ENCODE data around the gene MESP2.

The MESP2 gene

GRCh38 chr15:89754361-89755154, 21.6 kb upstream of the MESP2 start:
- H3K4me3 ChIP-seq (ENCODE audit: low read depth, low read length), result no peak overlapping the region
- DNase-seq (ENCODE audit: low read depth), result no peak
- no peak for TF ChIP-seq CTCF (IDR thresholded peaks at IDR 0.05; ENCODE audit: insufficient read depth, low read depth, low read length, missing control alignments)

- no peak for DNase-seq (ENCODE audit: low read depth)
- H3K4me3 ChIP-seq (ENCODE audit: low read depth, low read length), result no peak overlapping the region
- TF ChIP-seq CTCF (IDR thresholded peaks at IDR 0.05; ENCODE audit: insufficient read depth, low read depth, low read length, missing control alignments), result no peak
Measured at GRCh38 chr15:89755701-89756100, 20.4 kb upstream of the MESP2 start.

GRCh38 chr15:89756897-89757296, 19.2 kb upstream of the MESP2 start:
- no peak for DNase-seq (ENCODE audit: low read depth)
- H3K4me3 ChIP-seq (ENCODE audit: low read depth, low read length), result no peak overlapping the region
- no peak for TF ChIP-seq CTCF (IDR thresholded peaks at IDR 0.05; ENCODE audit: insufficient read depth, low read depth, low read length, missing control alignments)

- no peak for TF ChIP-seq CTCF (IDR thresholded peaks at IDR 0.05; ENCODE audit: insufficient read depth, low read depth, low read length, missing control alignments)
Measured at GRCh38 chr15:89758283-89758682, 17.8 kb upstream of the MESP2 start.

GRCh38 chr15:89758981-89759380, 17.2 kb upstream of the MESP2 start:
- no peak for TF ChIP-seq CTCF (IDR thresholded peaks at IDR 0.05; ENCODE audit: insufficient read depth, low read depth, low read length, missing control alignments)
- DNase-seq (ENCODE audit: low read depth), result no peak
- no peak overlapping the region for H3K4me3 ChIP-seq (ENCODE audit: low read depth, low read length)

More at GRCh38 chr15:89758283-89758682, 17.8 kb upstream of the MESP2 start:
- no peak for DNase-seq (ENCODE audit: low read depth)
- H3K4me3 ChIP-seq (ENCODE audit: low read depth, low read length), result no peak overlapping the region

- H3K4me3 ChIP-seq (ENCODE audit: low read depth, low read length), result no peak overlapping the region
- TF ChIP-seq CTCF (IDR thresholded peaks at IDR 0.05; ENCODE audit: insufficient read depth, low read depth, low read length, missing control alignments), result no peak
- no peak for DNase-seq (ENCODE audit: low read depth)
Measured at GRCh38 chr15:89759835-89760234, 16.3 kb upstream of the MESP2 start.
